K562 (cell line): ENCODE results near the gene PIP4K2A. TPM values are rescaled to one million over a fixed set of nuclear protein-coding genes. Genes with fewer than 3 reads are reported as not detected.
A peak's percentile ranks its signal among the peaks of the same experiment; 100 is the strongest.

Experiments used
- CSDE1 ChIP-seq, 2 experiments: fragments of 450-650 bp; IDR thresholded peaks; 2 replicates each; pipeline ENCODE4 v1.6.1; 2016; ENCODE audit warnings: mild to moderate bottlenecking in 1 of 2
- HEY1 ChIP-seq: fragments of 250-450 bp; sonication (Bioruptor Pico); IDR thresholded peaks from 2 replicates; pipeline ENCODE4 v1.5.0; 2020; ENCODE audit warnings: mild to moderate bottlenecking, moderate library complexity, borderline replicate concordance
- POLR2AphosphoS5 ChIP-seq: IDR thresholded peaks from 2 replicates; pipeline ENCODE4 v1.6.1; 2011; ENCODE audit warnings: mild to moderate bottlenecking, low read depth, low read length, moderate library complexity; ENCODE audit not compliant: control insufficient read depth, insufficient read depth
- SMAD1 ChIP-seq: fragments of 150-350 bp; IDR thresholded peaks from 2 replicates; pipeline ENCODE4 v1.6.1; 2014; ENCODE audit warnings: low read length, low read depth; ENCODE audit not compliant: partially characterized antibody
- ZKSCAN8 ChIP-seq: fragments of 200-800 bp; sonication (Bioruptor generic); IDR thresholded peaks from 2 replicates; pipeline ENCODE4 v1.6.1; 2016; ENCODE audit warnings: missing genetic modification characterization, missing compliant biosample characterization
- polyA plus RNA-seq, 8 experiments: library from polyadenylated mRNA; depleted of rRNA in 4 of 8; stranded (reverse) in 5 of 8; unstranded in 3 of 8; fragments of >200 nt; fragmentation: Nextera tagmentation in 2 of 8; fragmentation: Illumina TruSeq in 1 of 8; extraction: Ambion mirVana in 2 of 8; extraction: Trizol in 1 of 8; gene quantifications; 2 replicates each; pipeline versions ENCODE4 v1.2.1 to v1.2.3, GENCODE V29; 2011 to 2014; ENCODE audit warnings: inconsistent platforms in 1 of 8, missing spikeins in 1 of 8
- total RNA-seq, 7 experiments: library from RNA; depleted of rRNA in 6 of 7; stranded (reverse); fragments of >200 nt in 6 of 7; fragmentation: Illumina TruSeq in 2 of 7; extraction: Trizol in 2 of 7; gene quantifications; 2 replicates each; pipeline versions ENCODE4 v1.2.1 to v1.2.3, GENCODE V29; 2011 to 2021; ENCODE audit warnings: low replicate concordance in 1 of 7
- TF ChIP-seq, protein P1 (sequence below): fragments of 200-800 bp; sonication (Bioruptor generic); IDR thresholded peaks from 2 replicates; pipeline ENCODE4 v1.6.1; 2016; ENCODE audit warnings: missing genetic modification characterization, missing compliant biosample characterization
- TF ChIP-seq, protein P2 (sequence below), 2 experiments: fragments of 450-650 bp; IDR thresholded peaks; 2 replicates each; pipeline ENCODE4 v1.6.1; 2016
- TF ChIP-seq, protein P3 (sequence below): fragments of 450-650 bp; formaldehyde crosslinking; IDR thresholded peaks from 2 replicates; pipeline ENCODE4 v1.4.0; 2022; ENCODE audit warnings: missing genetic modification characterization
- TF ChIP-seq, protein P4 (sequence below): fragments of 450-650 bp; IDR thresholded peaks from 2 replicates; pipeline ENCODE4 v1.6.1; 2016; ENCODE audit warnings: borderline replicate concordance
- TF ChIP-seq, protein P5 (sequence below): fragments of 450-650 bp; IDR thresholded peaks from one replicate; pipeline ENCODE4 v1.6.1; 2018; ENCODE audit warnings: mild to moderate bottlenecking, moderate library complexity; ENCODE audit not compliant: partially characterized antibody
- TF ChIP-seq, protein P6 (sequence below): sonication (generic); formaldehyde crosslinking; IDR thresholded peaks from 2 replicates; pipeline ENCODE4 v1.8.1; 2023; ENCODE audit warnings: mild to moderate bottlenecking, missing genetic modification reagents

Gene PIP4K2A
- total and polyA plus RNA-seq, 9 of the 15 experiments (the other 6 are each of a cell fraction or from before 2014, with no cell fraction given): 35.6 to 117 (median 71.9) TPM

DNA sequence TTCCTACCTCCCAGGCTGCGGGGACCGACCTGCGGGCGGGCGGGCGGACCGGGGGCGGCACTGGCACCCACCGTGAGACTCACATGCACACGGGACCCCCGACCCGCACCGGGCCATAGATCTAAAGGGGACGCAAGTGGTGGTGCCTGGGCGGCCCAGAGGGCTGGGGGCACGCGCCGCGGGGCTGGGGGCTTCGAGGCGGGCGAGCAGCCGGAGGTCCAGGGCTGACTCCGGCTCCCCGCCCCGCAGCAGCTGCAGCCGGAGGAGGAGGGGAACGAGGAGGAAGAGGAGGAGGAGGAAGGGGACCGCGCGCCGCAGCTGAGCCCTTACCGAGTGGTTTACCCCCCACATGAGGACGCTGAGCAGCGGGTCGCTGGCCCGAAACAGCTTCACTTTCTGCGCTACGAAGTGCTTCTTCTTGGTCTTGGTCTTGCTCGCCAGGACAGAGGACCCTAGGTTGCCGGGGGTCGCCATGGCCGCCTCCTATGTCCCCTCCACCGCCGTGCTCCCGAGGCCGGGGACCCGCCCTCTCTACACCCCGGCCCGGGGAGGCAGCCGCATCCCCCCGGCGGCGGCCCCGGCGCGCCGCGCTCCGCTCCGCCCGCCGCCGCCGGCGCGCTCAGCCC lies 412 bp downstream of the PIP4K2A start (continued):
- TF ChIP-seq, protein P1, sequence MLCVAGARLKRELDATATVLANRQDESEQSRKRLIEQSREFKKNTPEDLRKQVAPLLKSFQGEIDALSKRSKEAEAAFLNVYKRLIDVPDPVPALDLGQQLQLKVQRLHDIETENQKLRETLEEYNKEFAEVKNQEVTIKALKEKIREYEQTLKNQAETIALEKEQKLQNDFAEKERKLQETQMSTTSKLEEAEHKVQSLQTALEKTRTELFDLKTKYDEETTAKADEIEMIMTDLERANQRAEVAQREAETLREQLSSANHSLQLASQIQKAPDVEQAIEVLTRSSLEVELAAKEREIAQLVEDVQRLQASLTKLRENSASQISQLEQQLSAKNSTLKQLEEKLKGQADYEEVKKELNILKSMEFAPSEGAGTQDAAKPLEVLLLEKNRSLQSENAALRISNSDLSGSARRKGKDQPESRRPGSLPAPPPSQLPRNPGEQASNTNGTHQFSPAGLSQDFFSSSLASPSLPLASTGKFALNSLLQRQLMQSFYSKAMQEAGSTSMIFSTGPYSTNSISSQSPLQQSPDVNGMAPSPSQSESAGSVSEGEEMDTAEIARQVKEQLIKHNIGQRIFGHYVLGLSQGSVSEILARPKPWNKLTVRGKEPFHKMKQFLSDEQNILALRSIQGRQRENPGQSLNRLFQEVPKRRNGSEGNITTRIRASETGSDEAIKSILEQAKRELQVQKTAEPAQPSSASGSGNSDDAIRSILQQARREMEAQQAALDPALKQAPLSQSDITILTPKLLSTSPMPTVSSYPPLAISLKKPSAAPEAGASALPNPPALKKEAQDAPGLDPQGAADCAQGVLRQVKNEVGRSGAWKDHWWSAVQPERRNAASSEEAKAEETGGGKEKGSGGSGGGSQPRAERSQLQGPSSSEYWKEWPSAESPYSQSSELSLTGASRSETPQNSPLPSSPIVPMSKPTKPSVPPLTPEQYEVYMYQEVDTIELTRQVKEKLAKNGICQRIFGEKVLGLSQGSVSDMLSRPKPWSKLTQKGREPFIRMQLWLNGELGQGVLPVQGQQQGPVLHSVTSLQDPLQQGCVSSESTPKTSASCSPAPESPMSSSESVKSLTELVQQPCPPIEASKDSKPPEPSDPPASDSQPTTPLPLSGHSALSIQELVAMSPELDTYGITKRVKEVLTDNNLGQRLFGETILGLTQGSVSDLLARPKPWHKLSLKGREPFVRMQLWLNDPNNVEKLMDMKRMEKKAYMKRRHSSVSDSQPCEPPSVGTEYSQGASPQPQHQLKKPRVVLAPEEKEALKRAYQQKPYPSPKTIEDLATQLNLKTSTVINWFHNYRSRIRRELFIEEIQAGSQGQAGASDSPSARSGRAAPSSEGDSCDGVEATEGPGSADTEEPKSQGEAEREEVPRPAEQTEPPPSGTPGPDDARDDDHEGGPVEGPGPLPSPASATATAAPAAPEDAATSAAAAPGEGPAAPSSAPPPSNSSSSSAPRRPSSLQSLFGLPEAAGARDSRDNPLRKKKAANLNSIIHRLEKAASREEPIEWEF (CRISPR knock-in tag): no peak
- TF ChIP-seq, protein P2, sequence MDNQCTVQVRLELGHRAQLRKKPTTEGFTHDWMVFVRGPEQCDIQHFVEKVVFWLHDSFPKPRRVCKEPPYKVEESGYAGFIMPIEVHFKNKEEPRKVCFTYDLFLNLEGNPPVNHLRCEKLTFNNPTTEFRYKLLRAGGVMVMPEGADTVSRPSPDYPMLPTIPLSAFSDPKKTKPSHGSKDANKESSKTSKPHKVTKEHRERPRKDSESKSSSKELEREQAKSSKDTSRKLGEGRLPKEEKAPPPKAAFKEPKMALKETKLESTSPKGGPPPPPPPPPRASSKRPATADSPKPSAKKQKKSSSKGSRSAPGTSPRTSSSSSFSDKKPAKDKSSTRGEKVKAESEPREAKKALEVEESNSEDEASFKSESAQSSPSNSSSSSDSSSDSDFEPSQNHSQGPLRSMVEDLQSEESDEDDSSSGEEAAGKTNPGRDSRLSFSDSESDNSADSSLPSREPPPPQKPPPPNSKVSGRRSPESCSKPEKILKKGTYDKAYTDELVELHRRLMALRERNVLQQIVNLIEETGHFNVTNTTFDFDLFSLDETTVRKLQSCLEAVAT (IDR thresholded peaks at IDR 0.05): peak in 1 of 2 experiments; percentile 64; a peak in 1 of 4 replicates
- TF ChIP-seq, protein P3, sequence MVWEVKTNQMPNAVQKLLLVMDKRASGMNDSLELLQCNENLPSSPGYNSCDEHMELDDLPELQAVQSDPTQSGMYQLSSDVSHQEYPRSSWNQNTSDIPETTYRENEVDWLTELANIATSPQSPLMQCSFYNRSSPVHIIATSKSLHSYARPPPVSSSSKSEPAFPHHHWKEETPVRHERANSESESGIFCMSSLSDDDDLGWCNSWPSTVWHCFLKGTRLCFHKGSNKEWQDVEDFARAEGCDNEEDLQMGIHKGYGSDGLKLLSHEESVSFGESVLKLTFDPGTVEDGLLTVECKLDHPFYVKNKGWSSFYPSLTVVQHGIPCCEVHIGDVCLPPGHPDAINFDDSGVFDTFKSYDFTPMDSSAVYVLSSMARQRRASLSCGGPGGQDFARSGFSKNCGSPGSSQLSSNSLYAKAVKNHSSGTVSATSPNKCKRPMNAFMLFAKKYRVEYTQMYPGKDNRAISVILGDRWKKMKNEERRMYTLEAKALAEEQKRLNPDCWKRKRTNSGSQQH (CRISPR knock-in tag): no peak
- TF ChIP-seq CSDE1 (IDR thresholded peaks at IDR 0.05) (no peak), ZKSCAN8 (no peak), POLR2AphosphoS5 (0 out of 2 replicates have a peak, but pooled peaks have one; percentile 1), HEY1 (CRISPR knock-in tag) (no peak), SMAD1 (no peak)
- TF ChIP-seq, protein P4, sequence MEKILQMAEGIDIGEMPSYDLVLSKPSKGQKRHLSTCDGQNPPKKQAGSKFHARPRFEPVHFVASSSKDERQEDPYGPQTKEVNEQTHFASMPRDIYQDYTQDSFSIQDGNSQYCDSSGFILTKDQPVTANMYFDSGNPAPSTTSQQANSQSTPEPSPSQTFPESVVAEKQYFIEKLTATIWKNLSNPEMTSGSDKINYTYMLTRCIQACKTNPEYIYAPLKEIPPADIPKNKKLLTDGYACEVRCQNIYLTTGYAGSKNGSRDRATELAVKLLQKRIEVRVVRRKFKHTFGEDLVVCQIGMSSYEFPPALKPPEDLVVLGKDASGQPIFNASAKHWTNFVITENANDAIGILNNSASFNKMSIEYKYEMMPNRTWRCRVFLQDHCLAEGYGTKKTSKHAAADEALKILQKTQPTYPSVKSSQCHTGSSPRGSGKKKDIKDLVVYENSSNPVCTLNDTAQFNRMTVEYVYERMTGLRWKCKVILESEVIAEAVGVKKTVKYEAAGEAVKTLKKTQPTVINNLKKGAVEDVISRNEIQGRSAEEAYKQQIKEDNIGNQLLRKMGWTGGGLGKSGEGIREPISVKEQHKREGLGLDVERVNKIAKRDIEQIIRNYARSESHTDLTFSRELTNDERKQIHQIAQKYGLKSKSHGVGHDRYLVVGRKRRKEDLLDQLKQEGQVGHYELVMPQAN: peak; percentile 63; the same call in 1 of the 2 replicates
- TF ChIP-seq, protein P5, sequence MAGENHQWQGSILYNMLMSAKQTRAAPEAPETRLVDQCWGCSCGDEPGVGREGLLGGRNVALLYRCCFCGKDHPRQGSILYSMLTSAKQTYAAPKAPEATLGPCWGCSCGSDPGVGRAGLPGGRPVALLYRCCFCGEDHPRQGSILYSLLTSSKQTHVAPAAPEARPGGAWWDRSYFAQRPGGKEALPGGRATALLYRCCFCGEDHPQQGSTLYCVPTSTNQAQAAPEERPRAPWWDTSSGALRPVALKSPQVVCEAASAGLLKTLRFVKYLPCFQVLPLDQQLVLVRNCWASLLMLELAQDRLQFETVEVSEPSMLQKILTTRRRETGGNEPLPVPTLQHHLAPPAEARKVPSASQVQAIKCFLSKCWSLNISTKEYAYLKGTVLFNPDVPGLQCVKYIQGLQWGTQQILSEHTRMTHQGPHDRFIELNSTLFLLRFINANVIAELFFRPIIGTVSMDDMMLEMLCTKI: no peak
- TF ChIP-seq, protein P6, sequence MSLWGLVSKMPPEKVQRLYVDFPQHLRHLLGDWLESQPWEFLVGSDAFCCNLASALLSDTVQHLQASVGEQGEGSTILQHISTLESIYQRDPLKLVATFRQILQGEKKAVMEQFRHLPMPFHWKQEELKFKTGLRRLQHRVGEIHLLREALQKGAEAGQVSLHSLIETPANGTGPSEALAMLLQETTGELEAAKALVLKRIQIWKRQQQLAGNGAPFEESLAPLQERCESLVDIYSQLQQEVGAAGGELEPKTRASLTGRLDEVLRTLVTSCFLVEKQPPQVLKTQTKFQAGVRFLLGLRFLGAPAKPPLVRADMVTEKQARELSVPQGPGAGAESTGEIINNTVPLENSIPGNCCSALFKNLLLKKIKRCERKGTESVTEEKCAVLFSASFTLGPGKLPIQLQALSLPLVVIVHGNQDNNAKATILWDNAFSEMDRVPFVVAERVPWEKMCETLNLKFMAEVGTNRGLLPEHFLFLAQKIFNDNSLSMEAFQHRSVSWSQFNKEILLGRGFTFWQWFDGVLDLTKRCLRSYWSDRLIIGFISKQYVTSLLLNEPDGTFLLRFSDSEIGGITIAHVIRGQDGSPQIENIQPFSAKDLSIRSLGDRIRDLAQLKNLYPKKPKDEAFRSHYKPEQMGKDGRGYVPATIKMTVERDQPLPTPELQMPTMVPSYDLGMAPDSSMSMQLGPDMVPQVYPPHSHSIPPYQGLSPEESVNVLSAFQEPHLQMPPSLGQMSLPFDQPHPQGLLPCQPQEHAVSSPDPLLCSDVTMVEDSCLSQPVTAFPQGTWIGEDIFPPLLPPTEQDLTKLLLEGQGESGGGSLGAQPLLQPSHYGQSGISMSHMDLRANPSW (CRISPR knock-in tag): no peak
